ENCODE measurements around the gene GPC1. TPM values are rescaled to one million over a fixed set of nuclear protein-coding genes. Genes with fewer than 3 reads are reported as not detected.

GPC1 gene
- total and polyA plus RNA-seq, 2 of the 4 experiments (the other 2 are of a cell fraction): 16.0 to 211 TPM

GRCh38 chr2:240458900-240459391 is 23.5 kb downstream of the GPC1 start:
- H3K14ac ChIP-seq (replicated peaks; ENCODE audit: low read depth, low read length): no peak overlapping the region
- no peak overlapping the region for H4K5ac ChIP-seq (ENCODE audit: low read depth, low read length)
- no peak overlapping the region for H2BK5ac ChIP-seq (ENCODE audit: low read depth, low read length, poor library complexity, severe bottlenecking)
- H3K9me1 ChIP-seq (ENCODE audit: insufficient read depth, low read length): peaks cover 4% of the 10 kb centered on the region; the same call in 1 of the 2 replicates
- TF ChIP-seq, protein P1, sequence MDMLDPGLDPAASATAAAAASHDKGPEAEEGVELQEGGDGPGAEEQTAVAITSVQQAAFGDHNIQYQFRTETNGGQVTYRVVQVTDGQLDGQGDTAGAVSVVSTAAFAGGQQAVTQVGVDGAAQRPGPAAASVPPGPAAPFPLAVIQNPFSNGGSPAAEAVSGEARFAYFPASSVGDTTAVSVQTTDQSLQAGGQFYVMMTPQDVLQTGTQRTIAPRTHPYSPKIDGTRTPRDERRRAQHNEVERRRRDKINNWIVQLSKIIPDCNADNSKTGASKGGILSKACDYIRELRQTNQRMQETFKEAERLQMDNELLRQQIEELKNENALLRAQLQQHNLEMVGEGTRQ (IDR thresholded peaks at IDR 0.05; ENCODE audit: low read depth, low read length): no peak
- TF ChIP-seq CTCF (conservative IDR thresholded peaks at IDR 0.05; ENCODE audit: low read depth, low read length) (no peak), MXI1 (IDR thresholded peaks at IDR 0.05; ENCODE audit: borderline replicate concordance, low read depth, low read length) (no peak), CEBPB (IDR thresholded peaks at IDR 0.05; ENCODE audit: low read depth, low read length) (no peak), BHLHE40 (IDR thresholded peaks at IDR 0.05; ENCODE audit: low read depth, low read length) (no peak), POLR2A (IDR thresholded peaks at IDR 0.05; ENCODE audit: low read depth, low read length) (no peak), NFE2L2 (IDR thresholded peaks at IDR 0.05; ENCODE audit: low read depth, low read length) (no peak), RCOR1 (IDR thresholded peaks at IDR 0.05; ENCODE audit: insufficient replicate concordance, low read length) (no peak), MAFK (IDR thresholded peaks at IDR 0.05; ENCODE audit: low read depth, low read length) (no peak), SMC3 (IDR thresholded peaks at IDR 0.05; ENCODE audit: low read depth, low read length) (no peak), FOS (IDR thresholded peaks at IDR 0.05; ENCODE audit: low read depth, low read length) (no peak), MAZ (IDR thresholded peaks at IDR 0.05; ENCODE audit: borderline replicate concordance, low read depth, low read length) (no peak), CHD1 (IDR thresholded peaks at IDR 0.05; ENCODE audit: low read depth, low read length) (no peak), RAD21 (IDR thresholded peaks at IDR 0.05; ENCODE audit: low read length) (no peak), RFX5 (IDR thresholded peaks at IDR 0.05; ENCODE audit: low read depth, low read length) (no peak)
- TF ChIP-seq, protein P2, sequence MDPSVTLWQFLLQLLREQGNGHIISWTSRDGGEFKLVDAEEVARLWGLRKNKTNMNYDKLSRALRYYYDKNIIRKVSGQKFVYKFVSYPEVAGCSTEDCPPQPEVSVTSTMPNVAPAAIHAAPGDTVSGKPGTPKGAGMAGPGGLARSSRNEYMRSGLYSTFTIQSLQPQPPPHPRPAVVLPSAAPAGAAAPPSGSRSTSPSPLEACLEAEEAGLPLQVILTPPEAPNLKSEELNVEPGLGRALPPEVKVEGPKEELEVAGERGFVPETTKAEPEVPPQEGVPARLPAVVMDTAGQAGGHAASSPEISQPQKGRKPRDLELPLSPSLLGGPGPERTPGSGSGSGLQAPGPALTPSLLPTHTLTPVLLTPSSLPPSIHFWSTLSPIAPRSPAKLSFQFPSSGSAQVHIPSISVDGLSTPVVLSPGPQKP (IDR thresholded peaks at IDR 0.05; ENCODE audit: borderline replicate concordance, low read depth, low read length): no peak
- no peak overlapping the region for H2AK5ac ChIP-seq (ENCODE audit: low read depth, low read length)
- no peak overlapping the region for H3K23ac ChIP-seq (ENCODE audit: low read depth, low read length)
- intact Hi-C loops (cut with micrococcal nuclease): no loop called here
- WGBS, 2 experiments (ENCODE audit: extremely low coverage in 2 of 2, insufficient read length in 1 of 2): no CpG with 5 or more reads among the region's 18 CpGs
- peaks cover 3% of the 10 kb centered on the region; the same call in 1 of the 2 replicates for H3K4me1 ChIP-seq (ENCODE audit: control insufficient read depth, insufficient read depth, low read length)
- peaks cover 36% of the 10 kb centered on the region for H4K20me1 ChIP-seq (ENCODE audit: insufficient read depth, low read length)
- no peaks in the 10 kb centered on the region for H3K9me3 ChIP-seq (ENCODE audit: control insufficient read depth, insufficient read depth, low read length)
- no peak overlapping the region for H3K4me3 ChIP-seq (ENCODE audit: insufficient read depth, low read depth, low read length)
- peaks cover 8 to 37% of the 10 kb centered on the region in 2 experiments; a peak in 3 of 4 replicates for H3K79me1 ChIP-seq (ENCODE audit: low read depth in 1 of 2, low read length in 2 of 2)
- no peak overlapping the region for H4K91ac ChIP-seq (ENCODE audit: insufficient read depth, low read depth, low read length)
- in situ Hi-C loops (cut with MboI; ENCODE audit: low sequenced_read_pairs): no loop called here
- no peak overlapping the region for H3K4ac ChIP-seq (ENCODE audit: low read depth, low read length)
- no peak overlapping the region for H2AFZ ChIP-seq (replicated peaks; ENCODE audit: low read length, poor library complexity)
- H2BK120ac ChIP-seq (ENCODE audit: low read depth, low read length): no peak overlapping the region
- H3K27me3 ChIP-seq (ENCODE audit: control insufficient read depth, insufficient read depth, low read length): no peaks in the 10 kb centered on the region
- DNase-seq: no peak
- H3K56ac ChIP-seq (ENCODE audit: extremely low read depth, insufficient read depth, low read length): no peak overlapping the region
- H4K8ac ChIP-seq (ENCODE audit: low read depth in 2 of 2, low read length in 2 of 2): no peak overlapping the region
- no peak overlapping the region for H2BK15ac ChIP-seq (ENCODE audit: low read depth, low read length)
- H3K18ac ChIP-seq (ENCODE audit: low read depth, low read length): no peak overlapping the region
- H3K9ac ChIP-seq (ENCODE audit: low read depth, low read length): no peak overlapping the region
- H3K4me2 ChIP-seq (ENCODE audit: low read depth, low read length): no peak overlapping the region
- H2AK9ac ChIP-seq (replicated peaks; ENCODE audit: low read depth, low read length, poor library complexity): no peak overlapping the region
- H2BK20ac ChIP-seq (ENCODE audit: low read depth, low read length): no peak overlapping the region
- ChIA-PET POLR2A (ENCODE audit: unreplicated experiment) (no interaction called here), CTCF (no interaction called here)
- ATAC-seq (ENCODE audit: low read depth): no peak
- dilution Hi-C loops (cut with HindIII; ENCODE audit: low sequenced_read_pairs, unreplicated experiment): no loop called here
- no peak overlapping the region for H3K27ac ChIP-seq (ENCODE audit: insufficient read depth, low read length)
- H3K36me3 ChIP-seq (ENCODE audit: control insufficient read depth, insufficient read depth, low read length): peaks cover 19% of the 10 kb centered on the region
- no TSS peak for BruUV-seq (replicated peaks)
